ENCODE results near the gene TBX1. TPM values are rescaled to one million over a fixed set of nuclear protein-coding genes. Genes with fewer than 3 reads are reported as not detected.

Gene TBX1
- total and polyA plus RNA-seq, 2 experiments from 2014 or later: 0.07 TPM; not detected in 1

GRCh38 chr22:19748139-19748538, 12.4 kb upstream of the TBX1 start:
- H2AFZ ChIP-seq: no peak overlapping the region
- TF ChIP-seq, protein P1, sequence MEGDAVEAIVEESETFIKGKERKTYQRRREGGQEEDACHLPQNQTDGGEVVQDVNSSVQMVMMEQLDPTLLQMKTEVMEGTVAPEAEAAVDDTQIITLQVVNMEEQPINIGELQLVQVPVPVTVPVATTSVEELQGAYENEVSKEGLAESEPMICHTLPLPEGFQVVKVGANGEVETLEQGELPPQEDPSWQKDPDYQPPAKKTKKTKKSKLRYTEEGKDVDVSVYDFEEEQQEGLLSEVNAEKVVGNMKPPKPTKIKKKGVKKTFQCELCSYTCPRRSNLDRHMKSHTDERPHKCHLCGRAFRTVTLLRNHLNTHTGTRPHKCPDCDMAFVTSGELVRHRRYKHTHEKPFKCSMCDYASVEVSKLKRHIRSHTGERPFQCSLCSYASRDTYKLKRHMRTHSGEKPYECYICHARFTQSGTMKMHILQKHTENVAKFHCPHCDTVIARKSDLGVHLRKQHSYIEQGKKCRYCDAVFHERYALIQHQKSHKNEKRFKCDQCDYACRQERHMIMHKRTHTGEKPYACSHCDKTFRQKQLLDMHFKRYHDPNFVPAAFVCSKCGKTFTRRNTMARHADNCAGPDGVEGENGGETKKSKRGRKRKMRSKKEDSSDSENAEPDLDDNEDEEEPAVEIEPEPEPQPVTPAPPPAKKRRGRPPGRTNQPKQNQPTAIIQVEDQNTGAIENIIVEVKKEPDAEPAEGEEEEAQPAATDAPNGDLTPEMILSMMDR (IDR thresholded peaks at IDR 0.05; ENCODE audit: poor library complexity): no peak
- TF ChIP-seq EZH2phosphoT487 (IDR thresholded peaks at IDR 0.05; ENCODE audit: low read depth, severe bottlenecking, unreplicated experiment) (no peak), EZH2 (IDR thresholded peaks at IDR 0.05; ENCODE audit: borderline replicate concordance) (no peak)
- H3K27me3 ChIP-seq: peaks cover 20% of the 10 kb centered on the region
- H3K79me2 ChIP-seq: no peaks in the 10 kb centered on the region
- no peaks in the 10 kb centered on the region for H3K36me3 ChIP-seq (replicated peaks; ENCODE audit: insufficient read depth, low read depth)
- WGBS (ENCODE audit: low lambda C conversion rate, missing lambda C conversion rate): 79% methylated on average over 4 of the region's 4 CpGs
- H3K4me3 ChIP-seq: no peak overlapping the region
- DNase-seq (ENCODE audit: low spot score): no peak
- no peaks in the 10 kb centered on the region for H4K20me1 ChIP-seq (ENCODE audit: insufficient read depth, poor library complexity, severe bottlenecking)
- no peaks in the 10 kb centered on the region for H3K9me2 ChIP-seq (replicated peaks; ENCODE audit: insufficient read depth)
- H3K9me3 ChIP-seq (ENCODE audit: low read depth): no peaks in the 10 kb centered on the region
- H3K4me2 ChIP-seq: no peak overlapping the region
- H3K27ac ChIP-seq: no peak overlapping the region
- H3K4me1 ChIP-seq (ENCODE audit: insufficient read depth): peaks cover 4% of the 10 kb centered on the region

GRCh38 chr22:19748991-19749664, 11.4 kb upstream of the TBX1 start:
- Histone ChIP-seq H3K79me2 (no peaks in the 10 kb centered on the region), H3K27me3 (peaks cover 30% of the 10 kb centered on the region), H3K36me3 (replicated peaks; ENCODE audit: insufficient read depth, low read depth) (no peaks in the 10 kb centered on the region), H3K27ac (no peak overlapping the region), H3K4me3 (no peak overlapping the region), H3K4me1 (ENCODE audit: insufficient read depth) (peaks cover 4% of the 10 kb centered on the region), H3K9me3 (ENCODE audit: low read depth) (no peaks in the 10 kb centered on the region), H3K4me2 (no peak overlapping the region), H2AFZ (no peak overlapping the region), H3K9me2 (replicated peaks; ENCODE audit: insufficient read depth) (no peaks in the 10 kb centered on the region), H4K20me1 (ENCODE audit: insufficient read depth, poor library complexity, severe bottlenecking) (no peaks in the 10 kb centered on the region)
- no peak for DNase-seq (ENCODE audit: low spot score)
- WGBS (ENCODE audit: low lambda C conversion rate, missing lambda C conversion rate): 76% methylated on average over 15 of the region's 15 CpGs
- TF ChIP-seq, protein P1 (IDR thresholded peaks at IDR 0.05; ENCODE audit: poor library complexity): no peak

DNA sequence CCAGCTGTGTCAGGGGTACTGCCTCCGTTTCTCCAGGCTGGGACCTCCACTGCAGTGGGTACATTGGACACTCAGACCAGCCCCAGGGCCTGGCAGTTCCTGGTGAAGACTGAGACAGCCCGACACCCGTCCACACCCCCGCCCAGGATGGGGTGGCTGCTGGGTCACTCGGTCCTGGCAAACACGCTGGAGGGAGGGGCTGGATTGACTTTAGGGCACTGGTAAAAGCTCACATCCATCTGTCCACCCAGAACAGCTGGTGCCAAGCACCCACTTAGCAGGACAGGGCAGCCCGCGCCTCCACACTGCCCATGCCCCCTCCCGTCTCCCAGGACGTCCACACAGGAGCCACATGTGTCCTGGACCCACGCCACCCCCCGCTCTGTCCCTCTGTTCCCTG, 10.7 kb upstream of the TBX1 start:
- Histone ChIP-seq H3K27me3 (peaks cover 37% of the 10 kb centered on the region), H3K4me2 (no peak overlapping the region), H3K36me3 (replicated peaks; ENCODE audit: insufficient read depth, low read depth) (no peaks in the 10 kb centered on the region), H3K27ac (no peak overlapping the region), H3K4me3 (no peak overlapping the region), H3K9me3 (ENCODE audit: low read depth) (no peaks in the 10 kb centered on the region), H3K9me2 (replicated peaks; ENCODE audit: insufficient read depth) (no peaks in the 10 kb centered on the region), H2AFZ (no peak overlapping the region), H4K20me1 (ENCODE audit: insufficient read depth, poor library complexity, severe bottlenecking) (no peaks in the 10 kb centered on the region), H3K79me2 (no peaks in the 10 kb centered on the region), H3K4me1 (ENCODE audit: insufficient read depth) (peaks cover 4% of the 10 kb centered on the region)
- 93% methylated on average over 12 of the region's 12 CpGs for WGBS (ENCODE audit: low lambda C conversion rate, missing lambda C conversion rate)
- TF ChIP-seq, protein P1 (IDR thresholded peaks at IDR 0.05; ENCODE audit: poor library complexity): no peak
- TF ChIP-seq EZH2 (IDR thresholded peaks at IDR 0.05; ENCODE audit: borderline replicate concordance) (no peak), EZH2phosphoT487 (IDR thresholded peaks at IDR 0.05; ENCODE audit: low read depth, severe bottlenecking, unreplicated experiment) (no peak)
- DNase-seq (ENCODE audit: low spot score): no peak

All from hepatocyte (in vitro differentiated cells).